Fibroblast of skin of left biceps (primary cell): ENCODE measurements around the gene LMNTD2.

Source experiments
- DNase-seq, 2 experiments: peaks; one replicate each; pipeline ENCODE4 v3.0.0-alpha.2; 2013; ENCODE audit warnings: low read depth in 2 of 2

LMNTD2 gene

GRCh38 chr11:507727-508515, 52.6 kb downstream of the LMNTD2 start:
- no peak for DNase-seq

GRCh38 chr11:506995-507726, 53.4 kb downstream of the LMNTD2 start, which contains the start of gene RNH1:
TSS of gene RNH1 (minus strand) at chr11:507242. CDS start at chr11:502162, 5,080 bp downstream.
- DNase-seq = peak; percentile 90 to 91

GRCh38 chr11:506238-506994, 54.1 kb downstream of the LMNTD2 start:
- peak; percentile 92 to 94 for DNase-seq

- no peak for DNase-seq
These were observed 55.6 kb downstream of the LMNTD2 start for GRCh38 chr11:504994-505344.
